Heart left ventricle (tissue), 13 donors: ENCODE measurements around the gene CCL17.

Source experiments
- POLR2A ChIP-seq, 2 donors: fragments of 450-650 bp; IDR thresholded peaks; one replicate each; pipeline ENCODE4 v1.6.1; 2017; ENCODE audit warnings: antibody characterized with exemption in 2 of 2, mild to moderate bottlenecking in 2 of 2, moderate library complexity in 2 of 2
- TF ChIP-seq, protein P1 (sequence below), 12 donors: fragments of 200-600 bp; sonication (generic) in 4 of 12; IDR thresholded peaks; one replicate each; pipeline versions ENCODE4 v1.5.0 to v1.8.0; 2018 to 2022; ENCODE audit warnings: antibody characterized with exemption in 12 of 12, mild to moderate bottlenecking in 5 of 12
- donor health status: ischemic (EF 13 %, LVEDD 7.1; RV severe dilation, severe dysfunction).
- donor health status: DM: no; HTN: yes; CAD: no.
- donor health status: DM: no; HTN: no; CAD: no.
- donor health status: ischemic (EF 25% LVEDD 6.9; RV normal size, moderate dysfunction).
- donor health status: ischemic (EF 25% LVEDD 5.7; RV mildly dilated, moderate dysfunction).
- donor health status: ischemic (EF 35%, LVEDD 5.7; RV mildly dilated, moderate dysfunction).
- donor health status: nonischemic (EF 11% LVEDD 7.7; RV severe dilation, severe dysfunction).
- donor health status: DM: yes; HTN: yes; CAD: no.
- donor health status: PGD.
- donor health status: ischemic (EF 29% LVEDD 5.4; RV normal size, mild dysfunction).
- donor health status: nonischemic (EF 23%, LVEDD 6.1; RV moderate dilation, normal function).

DNA sequence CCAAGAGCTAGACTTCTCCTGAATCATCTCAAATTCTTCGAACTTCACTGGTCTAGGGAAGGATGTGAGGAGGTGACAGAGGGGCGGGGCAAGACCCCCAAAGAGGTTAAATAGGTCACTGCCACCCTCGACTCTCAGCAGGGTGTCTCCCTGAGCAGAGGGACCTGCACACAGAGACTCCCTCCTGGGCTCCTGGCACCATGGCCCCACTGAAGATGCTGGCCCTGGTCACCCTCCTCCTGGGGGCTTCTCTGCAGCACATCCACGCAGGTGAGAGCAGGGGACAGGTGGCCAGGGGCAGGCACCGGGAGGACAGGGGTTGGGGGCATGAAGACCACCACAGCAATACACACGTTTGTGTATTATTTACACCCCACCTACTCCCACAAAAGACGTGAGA is 9.2 kb downstream of the CCL17 start:
- no peak for TF ChIP-seq POLR2A (IDR thresholded peaks at IDR 0.05)
- TF ChIP-seq, protein P1, sequence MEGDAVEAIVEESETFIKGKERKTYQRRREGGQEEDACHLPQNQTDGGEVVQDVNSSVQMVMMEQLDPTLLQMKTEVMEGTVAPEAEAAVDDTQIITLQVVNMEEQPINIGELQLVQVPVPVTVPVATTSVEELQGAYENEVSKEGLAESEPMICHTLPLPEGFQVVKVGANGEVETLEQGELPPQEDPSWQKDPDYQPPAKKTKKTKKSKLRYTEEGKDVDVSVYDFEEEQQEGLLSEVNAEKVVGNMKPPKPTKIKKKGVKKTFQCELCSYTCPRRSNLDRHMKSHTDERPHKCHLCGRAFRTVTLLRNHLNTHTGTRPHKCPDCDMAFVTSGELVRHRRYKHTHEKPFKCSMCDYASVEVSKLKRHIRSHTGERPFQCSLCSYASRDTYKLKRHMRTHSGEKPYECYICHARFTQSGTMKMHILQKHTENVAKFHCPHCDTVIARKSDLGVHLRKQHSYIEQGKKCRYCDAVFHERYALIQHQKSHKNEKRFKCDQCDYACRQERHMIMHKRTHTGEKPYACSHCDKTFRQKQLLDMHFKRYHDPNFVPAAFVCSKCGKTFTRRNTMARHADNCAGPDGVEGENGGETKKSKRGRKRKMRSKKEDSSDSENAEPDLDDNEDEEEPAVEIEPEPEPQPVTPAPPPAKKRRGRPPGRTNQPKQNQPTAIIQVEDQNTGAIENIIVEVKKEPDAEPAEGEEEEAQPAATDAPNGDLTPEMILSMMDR (IDR thresholded peaks at IDR 0.05) = no peak
